ENCODE measurements around the gene MYO16. TPM values are rescaled to one million over a fixed set of nuclear protein-coding genes. Genes with fewer than 3 reads are reported as not detected.

Gene MYO16
- total and polyA plus RNA-seq, 2 donors (not counting 1 experiment from before 2014, with no cell fraction given), result under 0.01 to 0.01 TPM

GRCh38 chr13:109199280-109199679 is 569.9 kb downstream of the MYO16 start:
- H3K9me3 ChIP-seq (ENCODE audit: control insufficient read depth, insufficient read depth, low read depth, low read length), result no peaks in the 10 kb centered on the region
- H3K79me2 ChIP-seq (ENCODE audit: control insufficient read depth, insufficient read depth, low read length), result no peaks in the 10 kb centered on the region
- H3K27ac ChIP-seq (ENCODE audit: insufficient read depth, low read length), result no peak overlapping the region
- no peaks in the 10 kb centered on the region for H3K36me3 ChIP-seq (ENCODE audit: control insufficient read depth, insufficient read depth, low read length)
- no peak overlapping the region for H3K4me2 ChIP-seq (ENCODE audit: extremely low read depth, insufficient read depth, low read length)
- no peak overlapping the region for H3K9ac ChIP-seq (ENCODE audit: insufficient read depth, low read length)
- TF ChIP-seq CTCF (conservative IDR thresholded peaks at IDR 0.05 in 1 of 2, IDR thresholded peaks at IDR 0.05 in 1 of 2; ENCODE audit: low read depth in 1 of 2, low read length in 2 of 2) (no peak), EZH2 (IDR thresholded peaks at IDR 0.05; ENCODE audit: low read length, missing control alignments) (no peak)
- H3K4me1 ChIP-seq (ENCODE audit: control insufficient read depth, extremely low read depth, insufficient read depth, low read length), result no peaks in the 10 kb centered on the region
- no peak overlapping the region for H2AFZ ChIP-seq (ENCODE audit: low read length)
- no peaks in the 10 kb centered on the region for H3K27me3 ChIP-seq (ENCODE audit: control insufficient read depth, insufficient read depth, low read length)
- DNase-seq (ENCODE audit: low read depth in 2 of 2), result no peak
- H4K20me1 ChIP-seq (ENCODE audit: control insufficient read depth, extremely low read depth, insufficient read depth, low read length), result no peaks in the 10 kb centered on the region
- no peak overlapping the region for H3K4me3 ChIP-seq (replicated peaks in 1 of 4; ENCODE audit: control extremely low read depth in 1 of 4, insufficient read depth in 1 of 4, low read depth in 3 of 4, low read length in 4 of 4)

GRCh38 chr13:109200556-109200955 is 571.1 kb downstream of the MYO16 start:
- Histone ChIP-seq H3K4me1 (ENCODE audit: control insufficient read depth, extremely low read depth, insufficient read depth, low read length) (no peaks in the 10 kb centered on the region), H4K20me1 (ENCODE audit: control insufficient read depth, extremely low read depth, insufficient read depth, low read length) (no peaks in the 10 kb centered on the region), H3K4me2 (ENCODE audit: extremely low read depth, insufficient read depth, low read length) (no peak overlapping the region), H3K79me2 (ENCODE audit: control insufficient read depth, insufficient read depth, low read length) (no peaks in the 10 kb centered on the region), H3K4me3 (replicated peaks in 1 of 4; ENCODE audit: control extremely low read depth in 1 of 4, insufficient read depth in 1 of 4, low read depth in 3 of 4, low read length in 4 of 4) (no peak overlapping the region), H3K36me3 (ENCODE audit: control insufficient read depth, insufficient read depth, low read length) (no peaks in the 10 kb centered on the region), H3K9me3 (ENCODE audit: control insufficient read depth, insufficient read depth, low read depth, low read length) (no peaks in the 10 kb centered on the region), H3K27me3 (ENCODE audit: control insufficient read depth, insufficient read depth, low read length) (no peaks in the 10 kb centered on the region), H2AFZ (ENCODE audit: low read length) (no peak overlapping the region), H3K27ac (ENCODE audit: insufficient read depth, low read length) (no peak overlapping the region), H3K9ac (ENCODE audit: insufficient read depth, low read length) (no peak overlapping the region)
- TF ChIP-seq CTCF (conservative IDR thresholded peaks at IDR 0.05 in 1 of 2, IDR thresholded peaks at IDR 0.05 in 1 of 2; ENCODE audit: low read depth in 1 of 2, low read length in 2 of 2) (no peak), EZH2 (IDR thresholded peaks at IDR 0.05; ENCODE audit: low read length, missing control alignments) (no peak)
- DNase-seq (ENCODE audit: low read depth in 2 of 2), result no peak

- Histone ChIP-seq H3K9ac (ENCODE audit: insufficient read depth, low read length) (no peak overlapping the region), H2AFZ (ENCODE audit: low read length) (no peak overlapping the region), H3K27me3 (ENCODE audit: control insufficient read depth, insufficient read depth, low read length) (no peaks in the 10 kb centered on the region), H3K4me3 (replicated peaks in 1 of 4; ENCODE audit: control extremely low read depth in 1 of 4, insufficient read depth in 1 of 4, low read depth in 3 of 4, low read length in 4 of 4) (no peak overlapping the region), H3K36me3 (ENCODE audit: control insufficient read depth, insufficient read depth, low read length) (no peaks in the 10 kb centered on the region), H3K4me2 (ENCODE audit: extremely low read depth, insufficient read depth, low read length) (no peak overlapping the region), H3K4me1 (ENCODE audit: control insufficient read depth, extremely low read depth, insufficient read depth, low read length) (no peaks in the 10 kb centered on the region), H3K79me2 (ENCODE audit: control insufficient read depth, insufficient read depth, low read length) (no peaks in the 10 kb centered on the region), H3K27ac (ENCODE audit: insufficient read depth, low read length) (no peak overlapping the region), H3K9me3 (ENCODE audit: control insufficient read depth, insufficient read depth, low read depth, low read length) (no peaks in the 10 kb centered on the region), H4K20me1 (ENCODE audit: control insufficient read depth, extremely low read depth, insufficient read depth, low read length) (no peaks in the 10 kb centered on the region)
- no peak for DNase-seq (ENCODE audit: low read depth in 2 of 2)
- TF ChIP-seq CTCF (conservative IDR thresholded peaks at IDR 0.05 in 1 of 2, IDR thresholded peaks at IDR 0.05 in 1 of 2; ENCODE audit: low read depth in 1 of 2, low read length in 2 of 2) (no peak), EZH2 (IDR thresholded peaks at IDR 0.05; ENCODE audit: low read length, missing control alignments) (no peak)
These were observed 574.2 kb downstream of the MYO16 start for GRCh38 chr13:109203587-109203986.
